GM21423 (cell line): ENCODE results near the gene HSD17B2.
"Not testable (repeated sequence)": the region's sequence is repeated elsewhere in the genome, so short reads cannot be mapped to it uniquely, and the experiment has no call there.

Experiments used
- ATAC-seq: cut with Tn5 transposase; IDR thresholded peaks from one replicate; pipeline ENCODE4 v1.9.1; 2021; ENCODE audit warnings: mild to moderate bottlenecking, moderate library complexity; ENCODE audit not compliant: unreplicated experiment

The HSD17B2 gene

GRCh38 chr16:82074019-82074558 is 39.0 kb downstream of the HSD17B2 start:
- ATAC-seq = no peak

- no peak for ATAC-seq
These were observed 43.1 kb downstream of the HSD17B2 start for GRCh38 chr16:82078125-82078524.

- ATAC-seq = no peak
These were observed 44.8 kb downstream of the HSD17B2 start for GRCh38 chr16:82079892-82080291.

- ATAC-seq = no peak
These were observed 46.2 kb downstream of the HSD17B2 start for GRCh38 chr16:82081264-82081663.

GRCh38 chr16:82082097-82082496 is 47.0 kb downstream of the HSD17B2 start:
- ATAC-seq = no peak

GRCh38 chr16:82082543-82083244 is 47.6 kb downstream of the HSD17B2 start:
- ATAC-seq = no peak

- ATAC-seq = no peak
These were observed 48.8 kb downstream of the HSD17B2 start for GRCh38 chr16:82083710-82084353.

GRCh38 chr16:82085011-82085779 is 50.1 kb downstream of the HSD17B2 start:
- no peak for ATAC-seq

- no peak for ATAC-seq
These were observed 53.4 kb downstream of the HSD17B2 start for GRCh38 chr16:82088483-82088882.

- no peak for ATAC-seq
These were observed 56.2 kb downstream of the HSD17B2 start for GRCh38 chr16:82091241-82091640.

GRCh38 chr16:82092711-82093110 is 57.7 kb downstream of the HSD17B2 start:
- no peak for ATAC-seq

- ATAC-seq = no peak
These were observed 58.7 kb downstream of the HSD17B2 start for GRCh38 chr16:82093666-82094300.

- no peak for ATAC-seq
These were observed 60.0 kb downstream of the HSD17B2 start for GRCh38 chr16:82094942-82095540.

- ATAC-seq = no peak
These were observed 61.6 kb downstream of the HSD17B2 start for GRCh38 chr16:82096641-82097040.

GRCh38 chr16:82105107-82105506 is 70.1 kb downstream of the HSD17B2 start:
- ATAC-seq = no peak

GRCh38 chr16:82108100-82108499 is 73.0 kb downstream of the HSD17B2 start:
- ATAC-seq = no peak

GRCh38 chr16:82108774-82109173 is 73.7 kb downstream of the HSD17B2 start:
- no peak for ATAC-seq

GRCh38 chr16:82109266-82109665 is 74.2 kb downstream of the HSD17B2 start:
- ATAC-seq = not testable (repeated sequence)

- no peak for ATAC-seq
These were observed 76.9 kb downstream of the HSD17B2 start for GRCh38 chr16:82111944-82112343.

GRCh38 chr16:82113741-82114140 is 78.7 kb downstream of the HSD17B2 start:
- no peak for ATAC-seq

- no peak for ATAC-seq
These were observed 81.5 kb downstream of the HSD17B2 start for GRCh38 chr16:82116535-82116934.
